Epithelial cell of proximal tubule (primary cell): Measurements from ENCODE around the gene AKAP5. TPM values are rescaled to one million over a fixed set of nuclear protein-coding genes. Genes with fewer than 3 reads are reported as not detected.
"Not testable (repeated sequence)": the region's sequence is repeated elsewhere in the genome, so short reads cannot be mapped to it uniquely, and the experiment has no call there.

Source experiments
- DNase-seq: peaks from one replicate; pipeline ENCODE4 v3.0.0-alpha.2; 2011; ENCODE audit warnings: low read depth
- H3K4me3 ChIP-seq: 2 replicates; pipeline ENCODE4 v1.5.1; 2011; ENCODE audit warnings: low read depth, mild to moderate bottlenecking, low read length
- total RNA-seq: library from RNA; depleted of rRNA; stranded (reverse); fragments of >200 nt; gene quantifications from 2 replicates; pipeline ENCODE4 v1.2.3, GENCODE V29; 2015
- TF ChIP-seq, protein P1 (sequence below): conservative IDR thresholded peaks from 2 replicates; pipeline ENCODE4 v1.5.1; 2012; ENCODE audit warnings: low read depth, mild to moderate bottlenecking, low read length

AKAP5 gene
- total RNA-seq, 1 donor from 2014 or later: 0.69 TPM

DNA sequence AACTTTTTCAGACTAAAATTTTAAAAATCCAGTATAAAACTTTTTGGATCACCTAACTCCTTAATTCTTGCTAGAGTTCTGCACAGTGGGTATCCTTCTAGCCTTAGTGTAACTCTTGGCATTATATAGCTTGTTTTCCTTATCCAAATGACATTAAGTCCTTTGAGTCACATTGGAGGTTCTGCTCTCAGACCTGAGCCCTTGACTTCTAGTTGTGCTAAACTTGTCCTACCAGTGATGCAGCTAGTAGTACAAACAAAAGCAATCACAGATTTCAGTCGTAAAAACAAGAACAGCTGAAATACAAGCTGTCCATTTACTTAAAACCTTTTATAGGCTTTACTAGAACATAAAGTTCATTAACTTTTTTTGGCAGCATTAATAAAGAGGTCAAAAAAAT is 49.8 kb downstream of the AKAP5 start:
- DNase-seq: no peak
- TF ChIP-seq, protein P1, sequence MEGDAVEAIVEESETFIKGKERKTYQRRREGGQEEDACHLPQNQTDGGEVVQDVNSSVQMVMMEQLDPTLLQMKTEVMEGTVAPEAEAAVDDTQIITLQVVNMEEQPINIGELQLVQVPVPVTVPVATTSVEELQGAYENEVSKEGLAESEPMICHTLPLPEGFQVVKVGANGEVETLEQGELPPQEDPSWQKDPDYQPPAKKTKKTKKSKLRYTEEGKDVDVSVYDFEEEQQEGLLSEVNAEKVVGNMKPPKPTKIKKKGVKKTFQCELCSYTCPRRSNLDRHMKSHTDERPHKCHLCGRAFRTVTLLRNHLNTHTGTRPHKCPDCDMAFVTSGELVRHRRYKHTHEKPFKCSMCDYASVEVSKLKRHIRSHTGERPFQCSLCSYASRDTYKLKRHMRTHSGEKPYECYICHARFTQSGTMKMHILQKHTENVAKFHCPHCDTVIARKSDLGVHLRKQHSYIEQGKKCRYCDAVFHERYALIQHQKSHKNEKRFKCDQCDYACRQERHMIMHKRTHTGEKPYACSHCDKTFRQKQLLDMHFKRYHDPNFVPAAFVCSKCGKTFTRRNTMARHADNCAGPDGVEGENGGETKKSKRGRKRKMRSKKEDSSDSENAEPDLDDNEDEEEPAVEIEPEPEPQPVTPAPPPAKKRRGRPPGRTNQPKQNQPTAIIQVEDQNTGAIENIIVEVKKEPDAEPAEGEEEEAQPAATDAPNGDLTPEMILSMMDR: no peak
- H3K4me3 ChIP-seq: no peak overlapping the region

DNA sequence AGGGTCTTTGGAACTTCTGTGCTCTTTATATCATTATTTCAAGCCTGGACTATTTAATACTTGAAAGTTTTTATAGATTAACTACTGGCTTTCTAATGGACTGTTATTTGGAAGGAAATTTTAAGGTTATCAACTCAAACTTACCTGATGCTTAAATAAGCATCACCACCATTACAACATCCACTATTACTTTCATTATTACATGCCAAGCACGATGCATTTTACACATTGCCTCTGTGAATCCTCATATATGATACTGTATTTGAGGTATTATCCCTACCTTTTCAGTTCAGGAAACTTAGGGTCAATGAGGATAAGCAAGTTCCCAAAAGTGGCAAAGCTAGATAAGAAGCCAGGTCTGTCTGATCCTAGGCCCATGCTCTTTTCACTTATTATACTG is 51.7 kb downstream of the AKAP5 start:
- TF ChIP-seq, protein P1: no peak
- no peak overlapping the region for H3K4me3 ChIP-seq
- no peak for DNase-seq

DNA sequence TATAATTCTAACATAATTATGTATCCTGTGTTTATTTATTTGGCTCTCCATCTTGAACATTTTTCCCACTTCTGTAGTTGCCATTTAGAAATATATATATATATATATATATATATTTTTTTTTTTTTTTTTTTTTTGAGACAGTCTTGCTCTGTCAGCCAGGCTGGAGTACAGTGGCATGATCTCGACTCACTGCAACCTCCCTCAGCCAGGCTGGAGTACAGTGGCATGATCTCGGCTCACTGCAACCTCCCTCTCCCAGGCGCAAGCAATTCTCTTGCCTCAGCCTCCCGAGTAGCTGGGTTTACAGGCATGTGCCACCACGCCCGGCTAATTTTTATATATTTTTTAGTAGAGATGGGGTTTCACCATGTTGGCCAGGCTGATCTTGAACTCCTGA is 52.4 kb downstream of the AKAP5 start:
- not testable (repeated sequence) for DNase-seq, H3K4me3 ChIP-seq

DNA sequence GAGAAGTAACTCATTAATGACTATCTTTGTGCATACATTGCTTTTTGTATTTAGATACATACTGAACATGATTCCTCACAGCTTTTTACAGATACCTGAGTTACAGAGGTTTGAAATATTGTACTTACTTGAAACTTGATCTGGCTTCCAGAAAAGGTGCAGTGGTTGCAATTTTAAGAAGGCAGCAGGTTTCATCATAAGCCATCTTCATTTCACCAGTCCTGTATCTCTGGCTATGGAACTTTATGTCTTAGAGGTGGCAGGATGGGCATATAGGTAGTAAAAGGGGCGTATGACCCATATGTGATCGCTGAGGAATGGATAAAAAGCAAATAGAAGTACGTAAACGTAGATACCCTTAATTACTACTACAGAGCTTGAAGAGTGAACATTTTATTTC is 52.9 kb downstream of the AKAP5 start:
- TF ChIP-seq, protein P1: no peak
- DNase-seq: no peak
- no peak overlapping the region for H3K4me3 ChIP-seq

DNA sequence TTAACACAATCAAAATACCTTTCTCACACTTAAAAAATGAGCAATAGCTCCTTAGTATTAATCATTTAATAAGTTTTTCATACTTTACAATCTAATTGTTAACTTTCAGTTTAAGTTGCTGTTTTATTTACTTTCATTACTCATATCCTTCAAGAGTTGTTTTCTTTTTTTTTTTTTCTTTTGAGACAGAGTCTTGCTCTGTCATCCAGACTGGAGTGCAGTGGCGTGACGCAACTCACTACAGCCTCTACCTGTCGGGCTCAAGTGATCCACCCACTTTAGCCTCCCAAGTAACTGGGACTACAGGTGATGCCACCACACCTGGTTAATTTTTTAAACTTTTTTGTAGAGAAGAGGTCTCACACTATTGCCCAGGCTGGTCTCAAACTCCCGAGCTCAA is 55.4 kb downstream of the AKAP5 start:
- DNase-seq: no peak
- TF ChIP-seq, protein P1: no peak
- no peak overlapping the region for H3K4me3 ChIP-seq

DNA sequence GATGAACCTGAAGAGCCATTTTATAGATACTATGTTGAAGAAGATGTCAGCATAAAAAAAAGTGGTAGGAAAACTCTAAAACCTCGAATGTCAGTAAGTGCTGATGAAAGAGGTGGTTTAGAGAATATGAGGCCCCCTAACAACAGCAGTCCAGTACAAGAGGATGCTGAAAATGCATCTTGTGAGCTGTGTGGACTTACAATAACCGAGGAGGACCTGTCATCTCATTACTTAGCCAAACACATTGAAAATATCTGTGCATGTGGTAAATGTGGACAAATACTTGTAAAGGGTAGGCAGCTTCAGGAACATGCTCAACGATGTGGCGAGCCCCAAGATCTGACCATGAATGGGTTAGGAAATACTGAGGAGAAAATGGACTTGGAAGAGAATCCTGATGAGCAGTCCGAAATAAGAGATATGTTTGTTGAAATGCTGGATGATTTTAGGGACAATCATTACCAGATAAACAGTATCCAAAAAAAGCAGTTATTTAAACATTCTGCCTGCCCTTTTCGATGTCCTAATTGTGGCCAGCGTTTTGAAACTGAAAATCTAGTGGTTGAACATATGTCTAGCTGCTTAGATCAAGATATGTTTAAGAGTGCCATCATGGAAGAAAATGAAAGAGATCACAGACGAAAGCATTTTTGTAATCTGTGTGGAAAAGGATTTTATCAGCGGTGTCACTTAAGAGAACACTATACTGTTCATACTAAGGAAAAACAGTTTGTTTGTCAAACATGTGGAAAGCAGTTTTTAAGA is 57.5 kb downstream of the AKAP5 start:
- DNase-seq: no peak
- TF ChIP-seq, protein P1: no peak

More for the DNA sequence above, 57.5 kb downstream of the AKAP5 start:
- H3K4me3 ChIP-seq: no peak overlapping the region

Other genes with a start within 250 kb of the AKAP5 start
- gene ESR2, start 171.1 kb upstream of the AKAP5 start, total RNA-seq: under 0.01 and 0.06 TPM in 2 replicates
- gene MTHFD1, start 77.1 kb upstream of the AKAP5 start, total RNA-seq: 42.1 and 122 TPM in 2 replicates
- gene ZBTB25, start 38.3 kb downstream of the AKAP5 start, total RNA-seq: 2.4 and 2.6 TPM in 2 replicates
- 20.8 and 26.7 TPM in 2 replicates for gene ZBTB1, start 39.3 kb downstream of the AKAP5 start, total RNA-seq
- gene HSPA2, start 75.2 kb downstream of the AKAP5 start, total RNA-seq: 23.9 and 25.6 TPM in 2 replicates
- gene PPP1R36, start 84.5 kb downstream of the AKAP5 start, total RNA-seq: 0.12 and 1.8 TPM in 2 replicates
- gene PLEKHG3, start 238.9 kb downstream of the AKAP5 start, total RNA-seq: 48.1 and 52.8 TPM in 2 replicates